Fibroblast of the conjunctiva (primary cell): ENCODE results near the gene TMEM117.

ENCODE experiments used
- DNase-seq: peaks from one replicate; pipeline ENCODE4 v3.0.0-alpha.2; 2010; ENCODE audit warnings: low read depth

The TMEM117 gene

DNA sequence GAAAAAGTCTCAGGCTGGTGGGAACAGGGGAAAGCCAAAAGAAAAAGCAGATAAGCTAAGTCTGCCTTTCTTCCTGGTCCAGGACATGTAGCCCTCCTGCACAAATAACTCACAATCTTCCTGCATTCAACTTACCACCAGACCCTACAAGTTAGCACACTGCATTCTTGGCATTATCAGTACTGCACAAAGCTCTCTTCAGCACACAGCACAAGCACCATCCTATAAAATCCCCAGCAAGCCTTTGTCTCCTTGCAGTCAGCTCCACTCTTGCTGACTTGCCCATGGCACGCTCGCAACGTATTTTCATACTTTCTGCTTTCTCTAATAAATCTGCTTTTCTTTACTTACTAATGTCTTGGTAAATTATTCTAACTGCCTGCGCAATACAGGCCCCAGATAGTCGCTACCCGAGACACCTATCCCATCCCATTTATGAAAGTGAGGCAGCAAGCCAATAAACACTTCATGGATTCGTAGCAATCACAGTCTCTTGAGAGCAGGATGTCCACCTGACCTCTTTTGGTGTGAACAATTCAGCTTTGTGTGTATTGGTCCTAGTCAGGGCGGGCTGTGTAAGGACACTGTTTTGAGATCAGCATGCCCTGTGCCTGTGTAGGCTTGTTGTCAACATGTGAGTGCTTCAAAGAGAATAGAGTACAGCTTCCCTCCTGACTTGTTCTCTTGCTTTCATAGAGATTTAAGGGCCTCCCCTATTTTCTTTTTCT is 49.0 kb downstream of the TMEM117 start:
- no peak for DNase-seq

DNA sequence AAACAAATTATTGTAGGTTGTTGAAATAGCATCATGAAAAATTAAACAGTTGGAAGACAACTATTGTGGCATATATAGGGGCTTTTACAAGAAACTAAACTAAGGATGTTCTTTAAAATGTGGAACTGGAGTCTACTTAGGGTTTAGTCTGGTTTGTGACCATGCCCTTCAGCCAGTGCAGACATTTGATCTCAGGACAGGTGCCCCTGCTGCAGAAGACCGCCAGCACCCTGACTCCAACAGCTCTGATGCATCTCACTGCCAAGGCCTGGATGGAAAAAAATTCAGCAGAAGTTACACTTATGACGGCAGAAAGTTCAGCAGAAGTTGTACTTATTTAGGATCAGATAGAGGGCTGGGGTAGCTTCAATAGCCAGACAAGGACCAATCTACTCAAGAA is 51.5 kb downstream of the TMEM117 start:
- no peak for DNase-seq

DNA sequence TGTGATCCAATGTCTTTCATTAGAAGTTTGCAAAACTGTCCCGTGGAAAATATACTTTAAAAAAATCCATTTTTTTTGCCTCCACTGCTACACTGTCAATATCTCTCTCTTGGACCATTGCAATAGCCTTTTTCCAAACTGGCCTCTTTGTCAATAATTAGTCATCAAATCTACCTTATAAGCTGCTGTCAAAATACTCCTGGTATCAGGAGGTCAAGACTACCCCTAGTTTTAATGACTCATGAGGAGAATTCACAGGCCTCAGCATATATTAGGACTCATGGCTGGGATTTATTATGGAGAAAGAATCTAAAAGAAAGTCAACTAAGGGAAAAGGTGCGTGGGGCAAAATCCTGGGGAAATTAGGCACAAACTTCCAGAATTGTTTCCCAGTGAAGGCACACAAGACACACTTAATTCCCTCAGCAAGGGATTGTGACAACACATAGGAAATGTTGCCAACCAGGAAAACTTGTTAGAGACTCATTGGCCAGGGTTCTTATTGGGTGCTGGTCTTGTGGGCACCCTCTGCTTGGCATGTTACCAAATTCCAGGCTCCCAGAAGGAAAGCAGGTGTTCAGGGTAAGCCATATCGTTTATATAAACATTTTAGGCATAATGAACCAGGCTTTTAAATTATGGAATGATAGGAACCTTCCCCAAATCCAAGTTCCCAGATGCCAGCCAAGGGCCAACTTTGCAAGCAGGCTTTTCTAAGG is 56.1 kb downstream of the TMEM117 start:
- no peak for DNase-seq

DNA sequence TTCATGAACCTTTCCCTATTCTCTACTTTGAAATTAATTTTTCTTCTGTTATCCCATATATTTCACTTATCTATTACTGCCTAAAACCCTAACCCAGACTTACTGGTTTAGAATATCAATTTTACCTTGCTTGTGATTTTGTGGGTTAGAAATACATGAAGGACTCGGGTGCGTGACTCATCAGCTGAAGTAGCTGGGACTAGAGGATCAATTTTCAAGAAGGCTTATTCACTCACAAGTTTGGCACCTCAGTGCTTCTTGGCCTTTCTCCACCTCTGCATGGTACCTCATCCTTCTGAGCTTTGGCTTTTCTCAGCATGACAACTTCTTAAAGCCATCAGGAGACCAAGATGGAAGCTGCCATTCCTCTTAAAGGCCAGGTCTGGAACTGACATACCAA is 57.8 kb downstream of the TMEM117 start:
- peak; percentile 9 for DNase-seq

DNA sequence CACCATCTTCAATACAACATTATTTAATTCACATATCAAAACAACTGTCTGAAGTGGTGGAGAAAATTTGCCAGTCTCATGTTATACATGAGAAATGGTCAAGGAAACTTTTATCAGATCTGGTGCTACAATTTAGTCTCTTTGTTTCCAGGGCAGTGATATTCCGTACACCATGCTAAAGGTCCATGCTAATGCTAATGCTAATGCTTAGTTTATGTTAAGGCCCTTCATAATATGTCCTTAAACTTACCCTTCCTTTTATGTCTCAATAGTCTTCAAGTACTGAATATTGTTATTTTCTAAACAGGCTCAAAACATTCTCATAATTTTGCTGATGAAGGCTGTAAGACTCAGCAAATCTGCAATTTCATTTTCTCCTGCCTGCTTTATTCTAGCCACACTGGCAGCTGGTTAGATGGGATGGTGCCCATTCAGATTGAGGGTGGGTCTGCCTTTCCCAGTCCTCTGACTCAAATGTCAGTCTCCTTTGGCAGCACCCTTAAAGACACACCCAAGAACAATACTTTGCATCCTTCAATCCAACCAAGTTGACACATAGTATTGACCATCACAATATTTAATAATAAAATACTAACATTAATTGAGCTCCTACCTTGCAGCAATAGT is 59.8 kb downstream of the TMEM117 start:
- no peak for DNase-seq

DNA sequence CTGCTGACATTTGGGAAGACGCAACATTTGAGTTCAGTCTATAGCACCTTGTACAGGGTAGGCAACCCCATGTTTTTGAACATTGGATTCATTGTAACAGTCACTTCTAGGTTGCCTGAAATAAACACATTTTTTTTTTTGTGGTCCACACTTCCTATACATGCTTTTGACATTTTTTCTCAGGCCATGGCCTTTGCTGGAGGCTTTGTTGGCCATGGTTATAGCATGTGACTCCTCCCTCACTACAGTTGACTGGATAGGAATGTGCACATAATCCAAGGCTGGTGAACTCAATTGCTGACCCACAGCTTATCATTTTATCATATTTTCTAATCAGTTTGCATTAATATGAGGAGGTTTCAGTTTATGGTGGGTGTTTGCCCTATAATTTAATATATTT is 60.6 kb downstream of the TMEM117 start:
- DNase-seq: no peak

DNA sequence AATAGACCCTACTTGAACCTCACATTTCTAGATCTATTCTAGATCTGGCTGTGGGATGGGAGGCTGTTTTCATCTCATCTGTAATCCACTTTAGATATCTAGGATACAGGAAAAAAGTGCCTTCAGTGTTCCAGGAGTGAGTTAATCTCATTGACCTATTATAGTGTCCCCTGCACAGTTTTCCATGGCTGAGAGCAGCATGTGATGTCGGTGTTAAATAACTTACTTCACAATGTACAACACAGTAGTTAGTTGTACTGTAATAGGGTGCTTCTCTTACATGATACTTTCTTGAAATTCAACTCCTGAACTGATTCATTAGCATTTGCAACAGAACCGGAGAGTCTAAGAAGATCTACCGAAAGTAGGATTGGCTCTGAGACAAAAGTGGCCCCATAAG is 62.6 kb downstream of the TMEM117 start:
- DNase-seq: no peak

DNA sequence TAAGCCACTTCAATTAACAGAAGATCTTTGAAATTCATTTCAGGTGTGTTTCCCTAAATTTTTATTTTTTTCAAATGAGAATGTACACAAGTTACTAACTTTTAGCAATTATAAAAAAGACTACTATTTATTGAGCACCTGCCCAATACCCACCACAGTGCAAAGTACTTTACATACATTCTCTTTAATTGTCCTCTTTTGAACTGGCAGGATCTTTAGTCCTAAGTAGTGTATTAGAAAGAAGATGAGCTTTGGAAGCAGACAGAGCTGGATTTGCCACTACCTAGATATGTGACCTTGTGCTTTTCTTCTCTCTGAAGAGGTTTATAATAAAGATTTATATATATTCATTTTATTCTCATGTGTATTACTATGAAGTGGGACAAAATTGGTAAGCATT is 63.7 kb downstream of the TMEM117 start:
- no peak for DNase-seq

DNA sequence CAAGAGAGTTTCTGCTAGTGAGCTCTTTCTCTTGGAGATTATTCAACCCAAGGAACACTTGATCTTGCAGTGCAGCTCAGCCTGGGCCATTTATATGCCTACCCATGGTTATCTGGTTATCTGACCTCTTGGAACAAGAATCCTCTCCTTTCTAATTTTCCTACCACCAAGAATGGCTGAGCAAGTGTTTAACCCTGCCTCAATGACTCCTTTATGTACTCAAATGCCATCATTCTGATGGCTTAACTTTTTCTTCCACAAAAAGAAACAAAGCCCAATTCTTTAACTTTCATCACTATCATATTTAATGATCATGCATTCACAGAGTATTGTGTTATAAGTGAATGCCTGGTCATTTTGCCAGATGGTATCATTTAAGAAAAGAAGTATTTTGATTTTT is 67.8 kb downstream of the TMEM117 start:
- DNase-seq: no peak

DNA sequence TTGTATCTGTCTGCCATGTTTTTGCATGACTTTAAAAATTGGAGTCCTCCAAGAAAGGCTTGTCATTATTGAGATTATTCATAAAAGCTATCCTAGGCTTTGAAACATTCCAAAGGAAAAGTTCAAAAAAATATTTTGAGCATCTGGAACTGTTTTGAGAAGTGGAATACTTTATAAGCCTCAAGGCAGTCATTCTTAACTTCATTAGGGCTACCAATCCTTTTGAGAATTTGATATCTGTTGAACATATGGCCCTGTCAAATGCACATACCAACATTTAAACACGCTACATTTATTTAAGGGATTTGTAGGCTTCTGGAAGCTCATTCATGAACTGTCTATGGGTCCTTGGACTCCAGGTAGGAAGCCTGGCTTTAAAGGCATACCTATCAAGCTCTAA is 77.0 kb downstream of the TMEM117 start:
- DNase-seq: no peak

DNA sequence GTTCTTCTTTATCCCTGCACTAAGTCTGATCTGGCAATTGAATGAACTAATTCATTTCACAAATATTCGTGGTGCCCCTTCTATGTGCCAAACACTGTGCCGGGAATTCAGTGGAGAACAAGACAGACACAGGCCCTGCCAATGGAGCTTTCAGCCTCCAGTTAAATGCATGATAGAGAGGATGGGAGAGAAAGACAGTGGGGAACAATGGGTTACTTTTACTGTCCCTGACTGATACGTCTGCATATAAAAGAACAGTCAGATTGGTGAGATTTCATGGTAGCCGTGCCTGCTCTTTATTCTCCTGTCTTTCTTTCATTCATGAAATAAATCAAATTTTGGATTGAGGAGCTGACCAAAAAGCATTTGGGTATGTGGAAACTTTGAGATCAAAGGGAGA is 78.5 kb downstream of the TMEM117 start:
- no peak for DNase-seq

DNA sequence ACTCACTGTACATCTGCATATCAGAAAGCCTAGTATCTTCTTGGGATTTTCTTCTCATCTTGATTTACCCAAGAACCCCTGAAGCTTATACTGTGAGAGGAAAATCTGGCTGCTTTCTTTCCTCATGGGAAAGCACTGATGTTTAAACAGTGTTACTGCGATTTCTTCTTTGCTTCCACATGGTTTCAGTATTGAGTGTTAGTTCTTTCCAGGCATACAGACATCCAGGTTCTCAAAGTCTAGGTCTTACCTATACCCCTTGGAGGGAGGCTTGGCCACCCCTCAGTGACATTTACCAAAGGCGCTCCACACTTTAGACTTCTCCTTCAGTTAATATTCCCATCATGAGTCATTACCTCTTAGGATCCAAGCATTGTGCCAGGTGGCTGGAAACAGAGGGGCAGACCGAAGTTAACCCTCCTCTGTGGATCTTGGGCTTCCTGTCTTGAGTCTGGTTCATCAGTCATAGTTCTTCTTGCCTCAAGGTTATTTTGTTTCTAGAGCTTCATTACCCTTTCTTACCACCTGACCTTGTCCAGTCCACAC is 79.1 kb downstream of the TMEM117 start:
- DNase-seq: no peak

DNA sequence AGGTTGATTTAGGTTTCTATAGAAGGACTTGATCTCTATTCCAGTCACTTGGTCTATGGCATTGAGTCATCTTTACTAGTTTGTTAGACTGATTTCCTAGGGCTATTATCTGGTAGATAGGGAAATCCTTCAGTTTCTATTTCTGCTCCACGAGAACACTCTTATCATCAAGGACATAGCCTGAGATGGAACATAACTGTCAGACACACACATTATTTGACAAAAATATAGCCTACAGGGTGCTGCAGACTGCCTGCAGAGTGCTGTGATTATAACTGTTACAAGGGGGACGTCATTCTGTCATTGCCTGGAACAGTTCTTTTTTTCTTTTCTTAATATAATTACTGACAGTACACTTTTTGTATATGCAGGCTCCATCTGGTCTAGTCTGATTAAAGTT is 82.0 kb downstream of the TMEM117 start:
- DNase-seq: no peak

DNA sequence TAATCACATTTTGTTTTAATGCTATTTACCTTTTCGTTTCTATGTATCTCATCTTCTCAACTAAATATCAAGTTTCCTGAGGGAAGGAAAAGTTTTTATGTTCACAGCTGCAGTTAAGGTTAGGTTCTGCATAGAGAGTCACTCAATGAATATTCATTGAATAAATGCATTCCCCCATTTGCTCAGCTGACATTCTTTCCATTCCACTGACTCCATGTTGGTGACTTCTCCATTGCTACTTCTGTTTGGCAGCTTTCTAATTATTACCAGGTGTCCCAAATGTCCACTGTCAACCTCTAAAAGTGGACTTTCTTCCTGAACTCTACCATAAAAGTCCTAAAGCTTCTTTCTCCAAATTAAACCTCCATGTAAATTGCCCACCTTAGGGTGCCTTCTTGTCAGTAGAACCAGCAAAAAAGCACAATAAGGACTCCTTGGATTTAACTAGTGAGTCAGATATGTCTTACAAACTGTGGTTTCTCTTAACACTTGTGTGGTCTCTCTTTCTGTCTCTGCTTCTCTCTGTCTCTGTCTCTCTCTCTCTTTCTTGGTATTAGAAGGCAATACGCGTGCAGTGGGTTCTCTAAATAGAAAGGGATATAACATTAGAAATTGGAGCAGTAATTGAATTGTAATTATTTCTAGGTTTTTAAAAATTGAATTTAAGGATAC is 85.9 kb downstream of the TMEM117 start:
- no peak for DNase-seq

DNA sequence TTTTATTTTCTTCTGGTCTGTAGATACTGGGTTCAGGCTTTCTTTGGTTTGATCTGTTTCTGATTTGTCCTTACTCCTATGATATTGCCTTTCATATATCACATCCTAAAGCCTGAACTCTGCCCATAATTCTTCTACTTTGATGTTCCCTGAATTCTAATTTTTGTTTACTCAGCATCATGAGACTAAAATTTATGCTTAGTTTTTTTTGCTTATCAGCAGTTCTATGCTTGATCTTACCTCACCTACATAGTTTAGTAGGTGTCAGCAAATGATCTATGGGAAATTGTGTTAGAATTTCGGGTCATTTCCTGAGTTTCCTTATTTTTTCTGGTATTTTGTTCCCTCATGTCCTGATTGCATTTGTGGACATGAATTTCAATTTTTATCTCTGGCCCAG is 94.2 kb downstream of the TMEM117 start:
- no peak for DNase-seq

DNA sequence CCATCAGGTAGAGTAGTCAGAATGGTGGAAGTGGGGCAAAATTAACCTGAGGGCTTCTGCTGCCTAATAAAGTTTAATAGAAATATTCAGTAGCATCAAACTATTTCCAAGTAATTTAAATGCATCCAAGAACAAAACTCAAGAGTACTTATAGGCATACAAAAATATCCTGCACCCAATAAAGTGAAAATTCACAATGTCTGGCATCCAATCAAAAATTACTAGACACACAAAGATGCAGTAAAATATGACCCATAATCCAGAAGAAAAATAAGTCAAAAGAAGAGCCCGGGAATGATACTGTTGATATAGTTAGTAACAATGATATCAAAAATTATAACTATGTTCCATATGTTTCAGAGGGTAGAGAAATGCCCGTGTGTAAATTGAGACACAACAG is 95.3 kb downstream of the TMEM117 start:
- no peak for DNase-seq

DNA sequence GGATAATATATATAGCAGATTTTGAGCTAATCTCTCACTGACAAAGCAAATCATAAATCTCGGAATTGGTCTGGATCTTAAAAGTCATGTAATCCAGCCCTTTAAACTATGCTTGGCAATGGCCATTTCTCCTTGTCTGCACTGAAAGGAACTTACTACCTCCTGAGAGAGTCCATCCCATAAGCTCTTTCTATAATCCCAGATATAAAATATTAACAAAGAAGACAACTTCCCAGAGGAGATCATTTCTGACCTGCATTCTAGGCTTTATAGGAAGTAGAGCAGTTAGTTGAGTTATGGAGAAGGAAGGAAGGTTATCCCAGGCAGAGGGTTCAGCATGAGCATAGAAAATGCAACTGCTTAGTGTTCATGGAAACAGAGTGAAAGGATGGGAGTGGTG is 99.7 kb downstream of the TMEM117 start:
- DNase-seq: no peak

DNA sequence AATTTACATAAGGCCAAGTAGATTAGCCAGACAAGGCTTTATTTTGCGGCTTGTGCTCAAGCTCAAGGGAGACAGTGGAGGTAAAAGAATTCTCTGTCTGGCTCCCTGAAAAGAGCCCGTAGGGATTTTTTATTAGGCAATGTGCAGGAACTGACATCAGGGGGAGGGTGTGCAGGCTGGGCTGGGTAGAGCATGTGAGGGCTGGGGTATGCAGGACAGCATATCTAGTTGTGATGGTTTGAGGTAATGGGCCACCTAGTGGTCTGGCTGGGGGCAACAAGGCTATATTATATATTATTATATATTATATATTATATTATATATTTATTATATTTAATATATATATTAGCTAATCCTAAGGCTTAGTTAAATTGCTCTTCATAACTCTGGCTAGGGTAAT is 102.1 kb downstream of the TMEM117 start:
- no peak for DNase-seq

DNA sequence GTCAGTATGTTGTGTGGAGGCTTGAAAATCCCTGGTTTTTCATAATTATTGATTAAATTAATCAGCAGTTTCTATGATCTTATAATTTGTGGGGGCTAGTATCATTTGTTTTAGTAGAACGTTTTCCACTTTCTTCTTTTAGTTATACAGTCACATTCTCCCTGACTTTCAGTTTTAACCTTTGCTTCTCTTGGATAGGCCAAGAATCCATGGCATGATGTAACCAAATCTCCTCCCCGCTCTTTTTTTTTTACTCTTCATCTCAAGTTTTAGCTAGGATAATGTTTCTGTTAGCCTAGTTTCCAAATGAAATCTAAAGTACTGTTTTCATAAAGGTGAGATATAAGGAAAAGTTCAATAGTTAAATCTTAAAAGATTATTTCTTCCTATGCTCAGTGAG is 106.5 kb downstream of the TMEM117 start:
- DNase-seq: no peak

DNA sequence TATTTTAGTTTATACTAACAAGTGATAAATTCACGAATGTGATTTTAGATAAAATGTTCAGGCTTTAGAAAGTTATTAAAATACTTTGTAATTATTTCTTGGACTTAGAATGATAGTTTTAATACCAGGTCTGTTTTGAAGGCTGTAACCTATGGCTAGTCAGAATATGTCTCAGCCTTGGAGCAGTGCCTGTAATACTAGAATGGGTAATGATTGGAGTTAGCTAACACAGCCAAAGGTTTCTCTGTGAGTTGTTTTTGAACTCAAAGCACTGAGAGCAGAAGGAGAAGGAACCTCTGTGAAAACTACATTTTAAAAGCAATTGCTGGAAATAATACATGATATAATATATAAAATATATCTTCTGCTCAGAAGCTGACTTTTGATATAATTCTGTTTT is 110.1 kb downstream of the TMEM117 start:
- no peak for DNase-seq

DNA sequence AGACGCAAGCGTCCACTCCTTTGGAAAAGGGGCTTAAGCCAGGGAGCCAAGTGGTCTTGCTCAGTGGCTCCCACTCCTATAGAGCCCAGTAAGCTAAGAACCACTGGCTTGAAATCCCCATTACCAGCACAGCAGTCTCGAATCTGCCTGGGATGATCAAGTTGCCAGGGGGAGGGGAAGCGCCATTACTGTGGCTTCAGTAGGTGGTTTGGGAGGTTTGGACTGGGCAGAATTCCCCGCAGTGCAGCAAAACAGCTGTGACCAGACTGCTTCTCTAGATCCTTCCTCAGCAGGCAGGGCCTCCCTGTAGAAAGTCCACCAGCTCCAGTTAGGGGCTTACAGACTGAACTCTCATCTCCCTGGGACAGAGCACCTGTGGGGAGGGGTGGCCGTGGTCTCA is 115.4 kb downstream of the TMEM117 start:
- DNase-seq: no peak

DNA sequence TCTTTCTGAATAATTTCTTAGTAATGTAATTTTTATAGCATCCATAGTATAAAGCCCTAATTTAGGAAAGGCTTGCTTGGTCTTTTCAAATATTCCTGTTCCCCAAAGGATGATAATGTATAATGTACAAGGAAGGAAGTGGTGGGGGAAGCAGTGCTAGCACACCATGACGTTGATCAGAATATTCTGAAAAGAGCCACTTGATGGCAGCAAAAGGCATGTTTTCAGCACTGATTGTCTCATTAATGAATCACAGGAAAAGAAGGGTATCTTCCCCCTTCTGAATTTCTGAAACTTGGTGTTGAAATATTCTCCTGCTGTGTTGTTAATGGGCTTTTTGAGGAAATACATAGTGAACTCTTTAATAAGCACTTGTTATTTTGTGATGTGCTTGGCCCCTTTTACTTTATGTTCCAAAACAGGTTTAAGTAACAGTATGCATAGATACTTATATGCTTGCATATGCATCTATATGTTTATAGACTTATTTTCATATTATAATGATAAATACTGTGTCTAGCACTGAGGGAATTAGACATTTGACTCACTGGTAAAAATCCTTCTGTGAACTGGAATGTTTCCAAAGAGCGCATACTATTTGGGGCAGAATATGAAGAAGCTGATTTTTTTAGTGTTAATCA is 122.0 kb downstream of the TMEM117 start:
- peak; percentile 46 for DNase-seq
